ENCODE data around the gene ATP1A4.

- TF ChIP-seq POLR2A (IDR thresholded peaks at IDR 0.05) (no peak), CTCF (IDR thresholded peaks at IDR 0.05) (no peak)
Observed at GRCh38 chr1:160220301-160220700, 68.9 kb downstream of the ATP1A4 start.

All from right lobe of liver (tissue), 4 donors.